GM12892 (cell line): Measurements from ENCODE around the gene USP21.

Experiments used
- POLR2A ChIP-seq: IDR thresholded peaks from 2 replicates; pipeline ENCODE4 v1.6.1; 2011; ENCODE audit warnings: low read depth, low read length, control low read depth
- POLR2AphosphoS5 ChIP-seq: IDR thresholded peaks from 2 replicates; pipeline ENCODE4 v1.6.1; 2011; ENCODE audit warnings: low read depth, low read length, control low read depth
- TAF1 ChIP-seq: IDR thresholded peaks from 2 replicates; pipeline ENCODE4 v1.6.1; 2011; ENCODE audit warnings: low read depth, mild to moderate bottlenecking, control low read depth, low read length, borderline replicate concordance

- no peak for TF ChIP-seq POLR2A
- no peak for TF ChIP-seq POLR2AphosphoS5
- no peak for TF ChIP-seq TAF1
Observed at GRCh38 chr1:161131523-161132409, 27.5 kb upstream of the USP21 start.
